CD4-positive, alpha-beta T cell treated with Interleukin-6 for 4 hours (primary cell): ENCODE data around the gene MEX3B.
"Not testable (repeated sequence)": the region's sequence is repeated elsewhere in the genome, so short reads cannot be mapped to it uniquely, and the experiment has no call there.

Experiments used
- DNase-seq: peaks from one replicate; pipeline ENCODE4 v3.0.0-alpha.2; 2020; ENCODE audit warnings: mixed read lengths

The MEX3B gene

GRCh38 chr15:81995081-81995480 is 50.7 kb downstream of the MEX3B start:
- DNase-seq: not testable (repeated sequence)

DNA sequence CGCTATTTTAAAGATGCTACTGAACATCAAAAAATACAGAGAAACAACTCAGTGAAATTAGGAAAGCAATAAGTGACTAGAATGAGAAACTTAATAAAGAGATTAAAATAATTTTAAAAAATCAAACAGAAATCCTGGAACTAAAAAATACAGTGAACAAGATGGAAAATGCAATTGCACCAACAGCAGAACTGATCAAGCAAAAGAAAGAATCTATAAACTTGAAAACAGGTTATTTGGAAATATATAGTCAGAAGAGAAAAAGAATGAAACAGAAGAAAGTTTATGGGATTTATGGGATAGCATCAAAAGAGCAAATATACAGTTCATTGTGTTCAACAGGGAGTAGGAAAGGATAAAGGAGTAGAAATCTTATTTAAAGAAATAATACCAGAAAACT is 53.3 kb downstream of the MEX3B start:
- DNase-seq: no peak
